ENCODE results near the gene KREMEN2. TPM values are rescaled to one million over a fixed set of nuclear protein-coding genes. Genes with fewer than 3 reads are reported as not detected.

KREMEN2 gene
- total RNA-seq, 1 donor from 2014 or later = 8.0 TPM

GRCh38 chr16:2946649-2947048 lies 17.4 kb upstream of the KREMEN2 start:
- Histone ChIP-seq H3K9me3 (ENCODE audit: insufficient read depth, low read depth, low read length) (no peaks in the 10 kb centered on the region), H4K20me1 (ENCODE audit: insufficient read depth, low read length) (no peaks in the 10 kb centered on the region), H3K4me3 (ENCODE audit: insufficient read depth, low read depth, low read length) (no peak overlapping the region), H3K79me2 (ENCODE audit: insufficient read depth, low read length) (no peaks in the 10 kb centered on the region), H3K9ac (ENCODE audit: low read length) (no peak overlapping the region), H3K4me2 (ENCODE audit: low read length) (no peak overlapping the region), H3K27me3 (ENCODE audit: insufficient read depth, low read length) (no peaks in the 10 kb centered on the region), H3K36me3 (ENCODE audit: insufficient read depth, low read length) (peaks cover 2% of the 10 kb centered on the region), H2AFZ (ENCODE audit: low read depth, low read length) (no peak overlapping the region), H3K27ac (ENCODE audit: low read depth, low read length) (no peak overlapping the region), H3K4me1 (ENCODE audit: insufficient read depth, low read length) (no peaks in the 10 kb centered on the region)
- H3K4me1 Mint-ChIP-seq (ENCODE audit: low read depth, unreplicated experiment) = no peaks in the 10 kb centered on the region
- DNase-seq (ENCODE audit: low read depth) = no peak
- H3K9me3 Mint-ChIP-seq (ENCODE audit: unreplicated experiment) = no peaks in the 10 kb centered on the region
- H3K36me3 Mint-ChIP-seq (ENCODE audit: low read depth, unreplicated experiment) = peaks cover 30% of the 10 kb centered on the region
- FAIRE-seq = no peak
- H3K27me3 Mint-ChIP-seq (ENCODE audit: low read depth, unreplicated experiment) = no peaks in the 10 kb centered on the region
- no peak for TF ChIP-seq EZH2 (IDR thresholded peaks at IDR 0.05; ENCODE audit: insufficient read depth, low read length)
- TF ChIP-seq, protein P1, sequence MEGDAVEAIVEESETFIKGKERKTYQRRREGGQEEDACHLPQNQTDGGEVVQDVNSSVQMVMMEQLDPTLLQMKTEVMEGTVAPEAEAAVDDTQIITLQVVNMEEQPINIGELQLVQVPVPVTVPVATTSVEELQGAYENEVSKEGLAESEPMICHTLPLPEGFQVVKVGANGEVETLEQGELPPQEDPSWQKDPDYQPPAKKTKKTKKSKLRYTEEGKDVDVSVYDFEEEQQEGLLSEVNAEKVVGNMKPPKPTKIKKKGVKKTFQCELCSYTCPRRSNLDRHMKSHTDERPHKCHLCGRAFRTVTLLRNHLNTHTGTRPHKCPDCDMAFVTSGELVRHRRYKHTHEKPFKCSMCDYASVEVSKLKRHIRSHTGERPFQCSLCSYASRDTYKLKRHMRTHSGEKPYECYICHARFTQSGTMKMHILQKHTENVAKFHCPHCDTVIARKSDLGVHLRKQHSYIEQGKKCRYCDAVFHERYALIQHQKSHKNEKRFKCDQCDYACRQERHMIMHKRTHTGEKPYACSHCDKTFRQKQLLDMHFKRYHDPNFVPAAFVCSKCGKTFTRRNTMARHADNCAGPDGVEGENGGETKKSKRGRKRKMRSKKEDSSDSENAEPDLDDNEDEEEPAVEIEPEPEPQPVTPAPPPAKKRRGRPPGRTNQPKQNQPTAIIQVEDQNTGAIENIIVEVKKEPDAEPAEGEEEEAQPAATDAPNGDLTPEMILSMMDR (IDR thresholded peaks at IDR 0.05; ENCODE audit: insufficient read depth, low read depth, low read length) = no peak
- H3K27ac Mint-ChIP-seq (ENCODE audit: unreplicated experiment) = no peak overlapping the region
- no peak overlapping the region for H3K4me3 Mint-ChIP-seq (ENCODE audit: unreplicated experiment)

- no peaks in the 10 kb centered on the region for H3K9me3 Mint-ChIP-seq (ENCODE audit: unreplicated experiment)
- no peak overlapping the region for H3K4me2 ChIP-seq (ENCODE audit: low read length)
- no peak overlapping the region for H3K27ac ChIP-seq (ENCODE audit: low read depth, low read length)
- no peaks in the 10 kb centered on the region for H4K20me1 ChIP-seq (ENCODE audit: insufficient read depth, low read length)
- peaks cover 20% of the 10 kb centered on the region for H3K36me3 Mint-ChIP-seq (ENCODE audit: low read depth, unreplicated experiment)
- H3K27ac Mint-ChIP-seq (ENCODE audit: unreplicated experiment) = no peak overlapping the region
- no peak for DNase-seq (ENCODE audit: low read depth)
- no peaks in the 10 kb centered on the region for H3K9me3 ChIP-seq (ENCODE audit: insufficient read depth, low read depth, low read length)
- H3K4me1 ChIP-seq (ENCODE audit: insufficient read depth, low read length) = no peaks in the 10 kb centered on the region
- no peak for TF ChIP-seq EZH2 (IDR thresholded peaks at IDR 0.05; ENCODE audit: insufficient read depth, low read length)
- TF ChIP-seq, protein P1 (IDR thresholded peaks at IDR 0.05; ENCODE audit: insufficient read depth, low read depth, low read length) = no peak
- H3K4me3 Mint-ChIP-seq (ENCODE audit: unreplicated experiment) = no peak overlapping the region
- no peaks in the 10 kb centered on the region for H3K4me1 Mint-ChIP-seq (ENCODE audit: low read depth, unreplicated experiment)
- H3K36me3 ChIP-seq (ENCODE audit: insufficient read depth, low read length) = no peaks in the 10 kb centered on the region
- no peak for FAIRE-seq
- H3K27me3 Mint-ChIP-seq (ENCODE audit: low read depth, unreplicated experiment) = peaks cover 3% of the 10 kb centered on the region
- no peaks in the 10 kb centered on the region for H3K27me3 ChIP-seq (ENCODE audit: insufficient read depth, low read length)
- no peak overlapping the region for H3K9ac ChIP-seq (ENCODE audit: low read length)
- no peak overlapping the region for H2AFZ ChIP-seq (ENCODE audit: low read depth, low read length)
- H3K4me3 ChIP-seq (ENCODE audit: insufficient read depth, low read depth, low read length) = no peak overlapping the region
- no peaks in the 10 kb centered on the region for H3K79me2 ChIP-seq (ENCODE audit: insufficient read depth, low read length)
Observed at GRCh38 chr16:2948807-2949704, 15.0 kb upstream of the KREMEN2 start.
